ENCODE measurements around the gene CACUL1.

GRCh38 chr10:118799777-118800176 is 45.0 kb upstream of the CACUL1 start:
- TF ChIP-seq CTCF (IDR thresholded peaks at IDR 0.05; ENCODE audit: low read depth, low read length, poor library complexity, severe bottlenecking) (no peak), EZH2phosphoT487 (IDR thresholded peaks at IDR 0.05; ENCODE audit: borderline replicate concordance, low read length) (no peak)
